Measurements from ENCODE around the gene MTR.

MTR gene

DNA sequence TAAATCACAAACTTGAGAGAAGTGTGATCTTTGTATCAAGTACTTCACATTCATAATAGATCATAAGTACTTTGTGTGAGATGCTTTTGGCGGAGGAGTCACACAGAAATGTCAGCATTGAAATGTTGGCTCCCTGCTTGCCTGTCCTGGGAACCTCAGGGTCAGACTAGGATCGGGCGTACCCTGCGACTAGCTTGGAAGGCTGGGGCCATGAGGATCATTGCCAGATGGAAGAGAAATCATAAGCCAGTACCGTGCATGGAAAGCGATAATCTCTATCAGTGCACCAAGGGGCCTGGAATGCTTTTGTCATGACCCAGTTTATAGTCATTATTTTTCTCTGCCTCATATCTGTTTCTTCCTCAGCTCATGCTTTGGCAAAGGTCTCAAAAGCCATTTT lies 35.5 kb downstream of the MTR start:
- Histone ChIP-seq H3K79me2 (ENCODE audit: insufficient read depth, low read length) (no peaks in the 10 kb centered on the region), H3K36me3 (ENCODE audit: low read length) (peaks cover 30% of the 10 kb centered on the region), H3K27ac (ENCODE audit: low read depth, low read length) (no peak overlapping the region), H3K9me3 (ENCODE audit: insufficient read depth, low read length) (no peaks in the 10 kb centered on the region), H3K9ac (ENCODE audit: low read length) (no peak overlapping the region), H3K4me3 (ENCODE audit: insufficient read depth, low read length, poor library complexity, severe bottlenecking) (no peak overlapping the region), H4K20me1 (ENCODE audit: low read depth, low read length) (no peaks in the 10 kb centered on the region), H3K4me2 (ENCODE audit: low read depth, low read length, poor library complexity, severe bottlenecking) (no peak overlapping the region), H3F3A (ENCODE audit: insufficient read depth) (no peaks in the 10 kb centered on the region), H3K27me3 (ENCODE audit: low read length) (no peaks in the 10 kb centered on the region), H3K9me2 (replicated peaks; ENCODE audit: insufficient read depth, low read length) (no peaks in the 10 kb centered on the region), H2AFZ (ENCODE audit: low read depth, low read length, severe bottlenecking) (no peak overlapping the region)
- no peak for TF ChIP-seq EZH2phosphoT487 (conservative IDR thresholded peaks at IDR 0.05; ENCODE audit: low read length)
- no peak for TF ChIP-seq CTCF (IDR thresholded peaks at IDR 0.05; ENCODE audit: insufficient read depth, low read length, poor library complexity, severe bottlenecking)

- Histone ChIP-seq H3K79me2 (ENCODE audit: insufficient read depth, low read length) (no peaks in the 10 kb centered on the region), H2AFZ (ENCODE audit: low read depth, low read length, severe bottlenecking) (no peak overlapping the region), H4K20me1 (ENCODE audit: low read depth, low read length) (no peaks in the 10 kb centered on the region), H3K9me3 (ENCODE audit: insufficient read depth, low read length) (no peaks in the 10 kb centered on the region), H3F3A (ENCODE audit: insufficient read depth) (no peaks in the 10 kb centered on the region), H3K9me2 (replicated peaks; ENCODE audit: insufficient read depth, low read length) (no peaks in the 10 kb centered on the region), H3K4me3 (ENCODE audit: insufficient read depth, low read length, poor library complexity, severe bottlenecking) (no peak overlapping the region), H3K27me3 (ENCODE audit: low read length) (no peaks in the 10 kb centered on the region), H3K27ac (ENCODE audit: low read depth, low read length) (no peak overlapping the region), H3K36me3 (ENCODE audit: low read length) (peaks cover 37% of the 10 kb centered on the region), H3K4me2 (ENCODE audit: low read depth, low read length, poor library complexity, severe bottlenecking) (no peak overlapping the region), H3K9ac (ENCODE audit: low read length) (no peak overlapping the region)
- TF ChIP-seq EZH2phosphoT487 (conservative IDR thresholded peaks at IDR 0.05; ENCODE audit: low read length), result no peak
- TF ChIP-seq CTCF (IDR thresholded peaks at IDR 0.05; ENCODE audit: insufficient read depth, low read length, poor library complexity, severe bottlenecking), result no peak
These were observed 38.5 kb downstream of the MTR start for GRCh38 chr1:236833575-236833974.

DNA sequence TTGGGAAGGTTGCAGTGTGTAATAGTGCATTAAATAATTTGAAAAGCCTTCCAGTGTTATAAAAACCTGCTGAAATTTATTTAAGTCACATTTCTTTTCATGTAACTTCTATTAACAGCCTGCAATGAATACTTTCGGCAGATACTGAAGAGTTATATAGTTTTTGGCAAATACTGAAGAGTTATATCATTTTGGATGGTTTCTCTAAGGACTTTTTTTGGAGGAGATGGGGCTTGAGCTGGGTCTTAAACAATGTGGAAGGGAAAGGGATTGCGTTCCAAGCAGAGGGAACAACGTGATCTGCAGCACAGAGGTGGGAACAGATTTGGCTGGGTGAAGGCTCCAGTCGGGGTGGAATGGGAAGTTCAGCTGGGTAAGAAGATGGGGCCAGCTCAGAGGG lies 39.8 kb downstream of the MTR start:
- no peaks in the 10 kb centered on the region for H3K27me3 ChIP-seq (ENCODE audit: low read length)
- no peaks in the 10 kb centered on the region for H3K9me2 ChIP-seq (replicated peaks; ENCODE audit: insufficient read depth, low read length)
- H3K27ac ChIP-seq (ENCODE audit: low read depth, low read length), result no peak overlapping the region
- peaks cover 43% of the 10 kb centered on the region for H3K36me3 ChIP-seq (ENCODE audit: low read length)
- H3K4me2 ChIP-seq (ENCODE audit: low read depth, low read length, poor library complexity, severe bottlenecking), result no peak overlapping the region
- no peaks in the 10 kb centered on the region for H3F3A ChIP-seq (ENCODE audit: insufficient read depth)
- TF ChIP-seq CTCF (IDR thresholded peaks at IDR 0.05; ENCODE audit: insufficient read depth, low read length, poor library complexity, severe bottlenecking) (no peak), EZH2phosphoT487 (conservative IDR thresholded peaks at IDR 0.05; ENCODE audit: low read length) (no peak)
- H2AFZ ChIP-seq (ENCODE audit: low read depth, low read length, severe bottlenecking), result no peak overlapping the region
- no peaks in the 10 kb centered on the region for H3K79me2 ChIP-seq (ENCODE audit: insufficient read depth, low read length)
- H3K9ac ChIP-seq (ENCODE audit: low read length), result no peak overlapping the region
- no peaks in the 10 kb centered on the region for H4K20me1 ChIP-seq (ENCODE audit: low read depth, low read length)
- no peak overlapping the region for H3K4me3 ChIP-seq (ENCODE audit: insufficient read depth, low read length, poor library complexity, severe bottlenecking)
- no peaks in the 10 kb centered on the region for H3K9me3 ChIP-seq (ENCODE audit: insufficient read depth, low read length)

DNA sequence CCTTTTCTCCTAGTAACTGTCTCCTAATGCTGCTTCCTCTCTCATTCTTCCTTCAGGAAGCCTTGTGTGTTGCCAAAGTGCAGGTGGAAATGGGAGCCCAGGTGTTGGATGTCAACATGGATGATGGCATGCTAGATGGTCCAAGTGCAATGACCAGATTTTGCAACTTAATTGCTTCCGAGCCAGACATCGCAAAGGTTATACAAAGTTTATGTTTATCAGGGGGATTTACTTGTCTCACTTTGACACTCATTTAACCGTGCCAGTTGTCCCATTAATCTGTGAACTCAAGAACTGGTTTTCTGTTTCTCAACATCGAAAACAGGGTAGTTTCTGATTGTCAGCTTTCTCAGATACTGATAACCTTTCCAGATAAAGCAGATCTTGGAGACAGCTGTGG lies 40.4 kb downstream of the MTR start:
- Histone ChIP-seq H3K9ac (ENCODE audit: low read length) (no peak overlapping the region), H3K36me3 (ENCODE audit: low read length) (peaks cover 42% of the 10 kb centered on the region), H4K20me1 (ENCODE audit: low read depth, low read length) (no peaks in the 10 kb centered on the region), H3K27me3 (ENCODE audit: low read length) (no peaks in the 10 kb centered on the region), H3K4me3 (ENCODE audit: insufficient read depth, low read length, poor library complexity, severe bottlenecking) (no peak overlapping the region), H3K79me2 (ENCODE audit: insufficient read depth, low read length) (no peaks in the 10 kb centered on the region), H3K4me2 (ENCODE audit: low read depth, low read length, poor library complexity, severe bottlenecking) (no peak overlapping the region), H3K9me2 (replicated peaks; ENCODE audit: insufficient read depth, low read length) (no peaks in the 10 kb centered on the region), H2AFZ (ENCODE audit: low read depth, low read length, severe bottlenecking) (no peak overlapping the region), H3F3A (ENCODE audit: insufficient read depth) (no peaks in the 10 kb centered on the region), H3K27ac (ENCODE audit: low read depth, low read length) (no peak overlapping the region), H3K9me3 (ENCODE audit: insufficient read depth, low read length) (no peaks in the 10 kb centered on the region)
- no peak for TF ChIP-seq EZH2phosphoT487 (conservative IDR thresholded peaks at IDR 0.05; ENCODE audit: low read length)
- TF ChIP-seq CTCF (IDR thresholded peaks at IDR 0.05; ENCODE audit: insufficient read depth, low read length, poor library complexity, severe bottlenecking), result no peak

Measured in SU-DHL-6 (cell line).